Endothelial cell of umbilical vein (primary cell): ENCODE results near the gene POLR3C. TPM values are rescaled to one million over a fixed set of nuclear protein-coding genes. Genes with fewer than 3 reads are reported as not detected.
"Not testable (repeated sequence)": the region's sequence is repeated elsewhere in the genome, so short reads cannot be mapped to it uniquely, and the experiment has no call there.

ENCODE experiments used
- BruUV-seq: library from RNA; stranded (reverse); fragments of 400-500 nt; replicated peaks from 2 replicates; lab custom pipeline; 2021; lab: Mats Ljungman, UMichigan
- CTCF ChIA-PET: fragments of 300-600, 350-600 bp; sonication (Branson Sonifier 250); formaldehyde crosslinking; loops from one replicate; lab custom pipeline; 2021; ENCODE audit warnings: antibody characterized with exemption, inconsistent platforms; lab: Charles Lee
- POLR2A ChIA-PET: fragments of 300-600, 350-600 bp; sonication (Branson Sonifier 250); formaldehyde crosslinking; loops from one replicate; lab custom pipeline; 2021; ENCODE audit warnings: antibody characterized with exemption, inconsistent platforms; lab: Charles Lee
- DNase-seq: peaks from one replicate; pipeline ENCODE4 v3.0.0-alpha.2; 2011; ENCODE audit warnings: low read depth, low spot score
- FAIRE-seq: peaks from 2 replicates; lab custom pipeline; 2011; peaks lifted over from hg19 to GRCh38; lab: Jason Lieb, UNC
- H2AFZ ChIP-seq: 2 replicates; pipeline ENCODE4 v1.6.0; 2012; ENCODE audit warnings: low read depth, low read length, control low read depth, inconsistent platforms
- H3K27ac ChIP-seq: 2 replicates; pipeline ENCODE4 v1.5.1; 2011; ENCODE audit warnings: low read depth, mild to moderate bottlenecking, control low read depth, low read length, moderate library complexity; ENCODE audit not compliant: insufficient read depth
- H3K27me3 ChIP-seq, 2 experiments: 2 replicates each; pipeline versions ENCODE4 v1.6.0 to v1.6.1; 2011; ENCODE audit warnings: low read length in 2 of 2, mixed read lengths in 1 of 2; ENCODE audit not compliant: control insufficient read depth in 2 of 2, insufficient read depth in 2 of 2
- H3K36me3 ChIP-seq, 2 experiments: 2 replicates in 1 of 2; 3 replicates in 1 of 2; pipeline ENCODE4 v1.5.1; 2011; ENCODE audit warnings: low read length in 2 of 2, mild to moderate bottlenecking in 1 of 2, moderate library complexity in 1 of 2; ENCODE audit not compliant: control insufficient read depth in 2 of 2, insufficient read depth in 2 of 2; ENCODE audit errors: extremely low read depth in 1 of 2
- H3K4me1 ChIP-seq: 3 replicates; pipeline ENCODE4 v1.5.1; 2011; ENCODE audit warnings: mild to moderate bottlenecking, low read length; ENCODE audit not compliant: control insufficient read depth, insufficient read depth; ENCODE audit errors: extremely low read depth
- H3K4me2 ChIP-seq: 2 replicates; pipeline ENCODE4 v1.6.1; 2011; ENCODE audit warnings: low read length, control low read depth, mixed read lengths; ENCODE audit not compliant: insufficient read depth
- H3K4me3 ChIP-seq, 3 experiments: fragments of 200-600 bp in 1 of 3; sonication (generic), shearing (Covaris generic) in 1 of 3; replicated peaks in 1 of 3; 2 replicates each; pipeline ENCODE4 v1.5.1; 2011 to 2016; ENCODE audit warnings: control low read depth in 3 of 3, low read length in 3 of 3, mild to moderate bottlenecking in 2 of 3, inconsistent platforms in 1 of 3, low read depth in 1 of 3, moderate library complexity in 1 of 3; ENCODE audit not compliant: insufficient read depth in 1 of 3
- H3K79me2 ChIP-seq: 2 replicates; pipeline ENCODE4 v1.6.0; 2012; ENCODE audit warnings: low read length, inconsistent platforms; ENCODE audit not compliant: control insufficient read depth, insufficient read depth
- H3K9ac ChIP-seq: replicated peaks from 2 replicates; pipeline ENCODE3; 2011; ENCODE audit warnings: low read length, control low read depth; ENCODE audit not compliant: insufficient read depth; ENCODE audit errors: extremely low read depth
- H3K9me1 ChIP-seq: replicated peaks from 3 replicates; pipeline ENCODE4 v1.6.0; 2011; ENCODE audit warnings: mild to moderate bottlenecking, low read length; ENCODE audit not compliant: control insufficient read depth, insufficient read depth; ENCODE audit errors: extremely low read depth
- H3K9me3 ChIP-seq: replicated peaks from 2 replicates; pipeline ENCODE4 v1.5.1; 2012; ENCODE audit warnings: low read length, inconsistent platforms; ENCODE audit not compliant: control insufficient read depth, insufficient read depth
- H4K20me1 ChIP-seq: replicated peaks from 2 replicates; pipeline ENCODE3; 2011; ENCODE audit warnings: mild to moderate bottlenecking, low read length; ENCODE audit not compliant: control insufficient read depth, insufficient read depth; ENCODE audit errors: extremely low read depth
- CTCF ChIP-seq, 2 donors: IDR thresholded peaks; 1 replicate in 1 of 2; 2 replicates in 1 of 2; pipeline ENCODE4 v1.5.1; 2011; ENCODE audit warnings: low read length in 2 of 2, mild to moderate bottlenecking in 2 of 2, moderate library complexity in 2 of 2, control low read depth in 1 of 2, inconsistent platforms in 1 of 2, low read depth in 1 of 2; ENCODE audit not compliant: insufficient read depth in 1 of 2; ENCODE audit errors: extremely low read depth in 1 of 2
- EZH2 ChIP-seq: IDR thresholded peaks from 2 replicates; pipeline ENCODE4 v1.6.1; 2012; ENCODE audit warnings: borderline replicate concordance, low read depth, mild to moderate bottlenecking, moderate library complexity, low read length, inconsistent platforms; ENCODE audit not compliant: severe bottlenecking
- FOS ChIP-seq: IDR thresholded peaks from 2 replicates; pipeline ENCODE4 v1.6.1; 2011; ENCODE audit warnings: mild to moderate bottlenecking, low read length, moderate library complexity, borderline replicate concordance; ENCODE audit not compliant: insufficient read depth
- GATA2 ChIP-seq: IDR thresholded peaks from 2 replicates; pipeline ENCODE4 v1.7.0; 2011; ENCODE audit warnings: low read depth, mild to moderate bottlenecking, moderate library complexity, mixed read lengths, low read length; ENCODE audit not compliant: insufficient read length, insufficient read depth
- JUN ChIP-seq: IDR thresholded peaks from 2 replicates; pipeline ENCODE4 v1.6.1; 2011; ENCODE audit warnings: borderline replicate concordance, low read depth; ENCODE audit not compliant: insufficient read length, insufficient read depth
- MAX ChIP-seq: IDR thresholded peaks from 2 replicates; pipeline ENCODE4 v1.6.1; 2011; ENCODE audit not compliant: insufficient read depth, insufficient read length
- MYC ChIP-seq: IDR thresholded peaks from one replicate; pipeline ENCODE4 v1.6.1; 2011; ENCODE audit warnings: mild to moderate bottlenecking, low read depth, low read length
- POLR2A ChIP-seq: IDR thresholded peaks from 2 replicates; pipeline ENCODE4 v1.6.1; 2012; ENCODE audit warnings: low read depth, mild to moderate bottlenecking, control low read depth, low read length
- POLR2AphosphoS5 ChIP-seq: IDR thresholded peaks from 2 replicates; pipeline ENCODE4 v1.6.1; 2012; ENCODE audit warnings: low read depth, mild to moderate bottlenecking, control low read depth, low read length, moderate library complexity; ENCODE audit not compliant: insufficient read depth
- dilution Hi-C: fragments of 300-500 bp; cut with MboI; formaldehyde crosslinking; loops from one replicate; pipeline ENCODE4 v1.15.0; 2019; ENCODE audit warnings: low sequenced_read_pairs; ENCODE audit not compliant: extremely low pct_ligation_motif_present
- intact Hi-C: fragments of 100-400 bp; cut with micrococcal nuclease; formaldehyde crosslinking; loops from one replicate; pipeline ENCODE4 v1.10.0; 2022
- polyA plus RNA-seq, 4 experiments: library from polyadenylated mRNA; depleted of rRNA in 3 of 4; stranded (reverse) in 3 of 4; unstranded in 1 of 4; fragments of >200 nt; gene quantifications; 2 replicates each; pipeline versions ENCODE4 v1.2.1 to v1.2.3, GENCODE V29; 2011 to 2012; ENCODE audit warnings: missing spikeins in 1 of 4
- total RNA-seq: library from RNA; stranded (reverse); gene quantifications from 2 replicates; pipeline ENCODE4 v1.2.3, GENCODE V29; 2021

Gene POLR3C
- total and polyA plus RNA-seq, 2 donors (not counting 3 experiments of a cell fraction or from before 2014, with no cell fraction given): 28.4 to 30.4 TPM

GRCh38 chr1:145828367-145829026, 4.5 kb downstream of the POLR3C start:
- Histone ChIP-seq H3K79me2 (peaks cover 20% of the 10 kb centered on the region), H3K9ac (no peak overlapping the region), H3K9me1 (no peaks in the 10 kb centered on the region), H3K9me3 (no peaks in the 10 kb centered on the region), H3K36me3 (peaks cover 31 to 50% of the 10 kb centered on the region in 2 experiments), H3K4me2 (no peak overlapping the region), H3K4me3 (no peak overlapping the region), H3K27ac (no peak overlapping the region), H3K27me3 (no peaks in the 10 kb centered on the region), H4K20me1 (no peaks in the 10 kb centered on the region), H2AFZ (no peak overlapping the region), H3K4me1 (peaks cover 13% of the 10 kb centered on the region)
- dilution Hi-C loops (no loop called here), intact Hi-C loops (loop anchor here (10.0 kb wide), 1 partner anchor 74 kb away; no protein-coding TSS in a partner anchor)
- TF ChIP-seq POLR2AphosphoS5 (no peak), MYC (no peak), JUN (no peak), EZH2 (no peak), FOS (no peak), CTCF (IDR thresholded peaks at IDR 0.05; ENCODE audit: extremely low read depth in 1 of 2, insufficient read depth in 1 of 2, low read depth in 1 of 2, low read length in 2 of 2) (no peak), GATA2 (no peak), POLR2A (no peak), MAX (no peak)
- CTCF ChIA-PET: interaction anchor here (0.7 to 6.2 kb wide), 6 partner anchors 10 to 107 kb away, joined by 3 to 69 read pairs (median 4); partner anchors contain the start of genes ITGA10, NUDT17 and PIAS3
- no peak for FAIRE-seq
- POLR2A ChIA-PET: no interaction called here
- DNase-seq: no peak
- BruUV-seq: no TSS peak

GRCh38 chr1:145830810-145831209, 6.8 kb downstream of the POLR3C start:
- FAIRE-seq, H3K27ac ChIP-seq, H3K9me1 ChIP-seq, H3K79me2 ChIP-seq, H3K27me3 ChIP-seq, POLR2A ChIA-PET, H3K4me2 ChIP-seq, DNase-seq, dilution Hi-C loops, H2AFZ ChIP-seq, H3K4me3 ChIP-seq, H3K9me3 ChIP-seq, H3K9ac ChIP-seq, H3K4me1 ChIP-seq, H4K20me1 ChIP-seq, BruUV-seq, intact Hi-C loops: not testable (repeated sequence)
- H3K36me3 ChIP-seq: peaks cover 36 to 52% of the 10 kb centered on the region in 2 experiments
- CTCF ChIA-PET: interaction anchor here (2.0 kb wide), 1 partner anchor 14 kb away, joined by 8 read pairs; the partner anchor contains the start of gene NUDT17
